H1 (cell line): ENCODE measurements around the gene KRT80. TPM values are rescaled to one million over a fixed set of nuclear protein-coding genes. Genes with fewer than 3 reads are reported as not detected.

Source experiments
- polyA plus RNA-seq, 7 experiments: library from polyadenylated mRNA; depleted of rRNA in 3 of 7; stranded (reverse) in 5 of 7; unstranded in 2 of 7; fragments of >200 nt in 5 of 7; fragments of 200-250 nt in 2 of 7; gene quantifications; 1 replicate in 5 of 7; 2 replicates in 1 of 7; 4 replicates in 1 of 7; pipeline versions ENCODE4 v1.2.1 to v1.2.3, GENCODE V29; 2011 to 2013; ENCODE audit warnings: missing spikeins in 2 of 7, mixed read lengths in 2 of 7
- total RNA-seq: library from RNA; stranded (reverse); fragmentation: NEBNext Ultra II Directional; extraction: Animal tissue kit (Norgen Biotek cat#: 25700); gene quantifications from 2 replicates; pipeline ENCODE4 v1.2.1, GENCODE V29; 2021
- TF ChIP-seq, protein P1 (sequence below): IDR thresholded peaks from 2 replicates; pipeline ENCODE4 v1.6.1; 2012; ENCODE audit warnings: low read length, inconsistent platforms

KRT80 gene
- total and polyA plus RNA-seq, 2 of the 8 experiments (the other 6 are each of a cell fraction or from before 2014, with no cell fraction given), result 0.05 TPM; not detected in 1

DNA sequence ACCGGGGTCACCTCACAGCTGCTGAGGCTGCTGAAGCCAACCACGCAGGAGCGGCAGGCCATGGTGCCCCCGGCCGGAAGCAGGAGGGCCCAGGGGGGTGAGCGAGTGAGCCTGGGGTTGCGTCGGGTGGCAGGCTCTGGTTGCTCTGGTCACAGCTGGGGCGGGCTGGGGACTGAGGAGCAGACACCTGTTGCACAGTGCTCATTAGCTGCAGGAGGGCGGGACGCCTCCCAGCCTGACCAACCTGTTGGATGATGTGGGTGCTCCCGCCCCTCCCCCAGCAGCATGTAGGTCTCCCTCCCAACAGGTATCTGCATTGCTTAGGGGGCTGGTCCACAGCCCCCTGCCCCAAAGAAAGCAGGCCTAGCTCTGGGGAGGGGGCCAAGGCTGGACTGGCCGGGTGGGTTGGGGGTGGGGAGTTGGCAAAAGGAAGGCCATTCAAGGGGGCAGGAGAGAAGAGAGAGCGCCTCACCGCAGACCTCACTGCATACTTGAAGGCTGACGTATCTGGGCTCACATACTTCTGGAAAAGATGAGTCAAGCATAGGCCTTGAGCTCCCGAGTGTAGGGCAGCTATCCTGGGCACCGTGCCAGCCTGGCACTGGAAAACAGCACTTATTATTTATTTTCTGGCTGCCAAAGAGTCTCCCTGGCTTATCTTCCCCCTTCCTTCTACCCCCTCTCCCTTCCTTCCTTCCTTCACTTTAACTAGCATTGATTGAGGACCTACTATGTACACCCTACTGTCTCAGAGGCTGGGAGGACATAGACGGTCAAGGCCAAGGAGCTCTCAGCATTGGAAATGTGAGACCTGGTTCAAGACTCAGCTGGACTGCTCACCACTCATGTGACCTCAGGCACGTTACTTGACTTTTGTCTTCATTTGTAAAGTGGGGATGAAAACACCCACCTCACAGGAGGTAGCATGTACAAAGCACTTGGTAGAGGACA is at the start of gene KRT80 (continued):
- TF ChIP-seq, protein P1, sequence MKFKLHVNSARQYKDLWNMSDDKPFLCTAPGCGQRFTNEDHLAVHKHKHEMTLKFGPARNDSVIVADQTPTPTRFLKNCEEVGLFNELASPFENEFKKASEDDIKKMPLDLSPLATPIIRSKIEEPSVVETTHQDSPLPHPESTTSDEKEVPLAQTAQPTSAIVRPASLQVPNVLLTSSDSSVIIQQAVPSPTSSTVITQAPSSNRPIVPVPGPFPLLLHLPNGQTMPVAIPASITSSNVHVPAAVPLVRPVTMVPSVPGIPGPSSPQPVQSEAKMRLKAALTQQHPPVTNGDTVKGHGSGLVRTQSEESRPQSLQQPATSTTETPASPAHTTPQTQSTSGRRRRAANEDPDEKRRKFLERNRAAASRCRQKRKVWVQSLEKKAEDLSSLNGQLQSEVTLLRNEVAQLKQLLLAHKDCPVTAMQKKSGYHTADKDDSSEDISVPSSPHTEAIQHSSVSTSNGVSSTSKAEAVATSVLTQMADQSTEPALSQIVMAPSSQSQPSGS, result no peak
